CD4-positive, alpha-beta T cell treated with Interferon alpha-2 for 1 hour (primary cell): ENCODE data around the gene FADS1.
A peak's percentile ranks its signal among the peaks of the same experiment; 100 is the strongest.

ENCODE experiments used
- DNase-seq, 2 donors: peaks; one replicate each; pipeline ENCODE4 v3.0.0-alpha.2; 2020 to 2022

FADS1 gene

GRCh38 chr11:61844909-61845565 is 28.2 kb upstream of the FADS1 start:
- no peak for DNase-seq

- DNase-seq = no peak
Observed at GRCh38 chr11:61842528-61842820, 25.7 kb upstream of the FADS1 start.

- DNase-seq = no peak
Observed at GRCh38 chr11:61841636-61842527, 25.1 kb upstream of the FADS1 start.

GRCh38 chr11:61840371-61840770 is 23.6 kb upstream of the FADS1 start:
- no peak for DNase-seq

GRCh38 chr11:61839742-61840141 is 22.9 kb upstream of the FADS1 start:
- DNase-seq = no peak

- DNase-seq = no peak
Observed at GRCh38 chr11:61838921-61839320, 22.1 kb upstream of the FADS1 start.

- no peak for DNase-seq
Observed at GRCh38 chr11:61838501-61838900, 21.7 kb upstream of the FADS1 start.

- no peak for DNase-seq
Observed at GRCh38 chr11:61837411-61838005, 20.7 kb upstream of the FADS1 start.

- no peak for DNase-seq
Observed at GRCh38 chr11:61836193-61836592, 19.4 kb upstream of the FADS1 start.

- DNase-seq = peak; percentile 52 to 66
Observed at GRCh38 chr11:61834278-61835048, 17.7 kb upstream of the FADS1 start.

GRCh38 chr11:61833926-61834277 is 17.1 kb upstream of the FADS1 start:
- DNase-seq = no peak

- no peak for DNase-seq
Observed at GRCh38 chr11:61833471-61833870, 16.7 kb upstream of the FADS1 start.

- no peak for DNase-seq
Observed at GRCh38 chr11:61832754-61833153, 16.0 kb upstream of the FADS1 start.

GRCh38 chr11:61832207-61832606 is 15.4 kb upstream of the FADS1 start:
- no peak for DNase-seq

- no peak for DNase-seq
Observed at GRCh38 chr11:61830237-61831105, 13.7 kb upstream of the FADS1 start.

GRCh38 chr11:61829806-61830205 is 13.0 kb upstream of the FADS1 start:
- no peak for DNase-seq

- DNase-seq = peak in 1 of 2 donors; percentile 26
Observed at GRCh38 chr11:61828629-61829407, 12.0 kb upstream of the FADS1 start.

GRCh38 chr11:61828379-61828628 is 11.5 kb upstream of the FADS1 start:
- no peak for DNase-seq

GRCh38 chr11:61827571-61828378 is 11.0 kb upstream of the FADS1 start, which contains the start of gene FADS2:
FADS2 (plus strand) TSS chr11:61828300; CDS start chr11:61828391, 91 bp downstream.
- DNase-seq = peak; percentile 59 to 68

GRCh38 chr11:61826930-61827570 is 10.2 kb upstream of the FADS1 start:
- DNase-seq = peak in 1 of 2 donors; percentile 5
